Peyer's patch (tissue), 4 donors: ENCODE measurements around the gene ANAPC1.

ENCODE experiments used
- POLR2A ChIP-seq, 2 donors: fragments of 450-650 bp; IDR thresholded peaks; one replicate each; pipeline ENCODE4 v1.5.1; 2017; ENCODE audit warnings: antibody characterized with exemption in 2 of 2, mild to moderate bottlenecking in 2 of 2, moderate library complexity in 2 of 2
- TF ChIP-seq, protein P1 (sequence below), 6 experiments: fragments of 450-650 bp in 4 of 6; fragments of 200-600 bp in 2 of 6; sonication (generic) in 1 of 6; IDR thresholded peaks; one replicate each; pipeline ENCODE4 v1.5.1; 2017 to 2019; ENCODE audit warnings: antibody characterized with exemption in 6 of 6, mild to moderate bottlenecking in 3 of 6, moderate library complexity in 1 of 6

GRCh38 chr2:111919365-111919764 lies 35.4 kb upstream of the ANAPC1 start:
- TF ChIP-seq, protein P1, sequence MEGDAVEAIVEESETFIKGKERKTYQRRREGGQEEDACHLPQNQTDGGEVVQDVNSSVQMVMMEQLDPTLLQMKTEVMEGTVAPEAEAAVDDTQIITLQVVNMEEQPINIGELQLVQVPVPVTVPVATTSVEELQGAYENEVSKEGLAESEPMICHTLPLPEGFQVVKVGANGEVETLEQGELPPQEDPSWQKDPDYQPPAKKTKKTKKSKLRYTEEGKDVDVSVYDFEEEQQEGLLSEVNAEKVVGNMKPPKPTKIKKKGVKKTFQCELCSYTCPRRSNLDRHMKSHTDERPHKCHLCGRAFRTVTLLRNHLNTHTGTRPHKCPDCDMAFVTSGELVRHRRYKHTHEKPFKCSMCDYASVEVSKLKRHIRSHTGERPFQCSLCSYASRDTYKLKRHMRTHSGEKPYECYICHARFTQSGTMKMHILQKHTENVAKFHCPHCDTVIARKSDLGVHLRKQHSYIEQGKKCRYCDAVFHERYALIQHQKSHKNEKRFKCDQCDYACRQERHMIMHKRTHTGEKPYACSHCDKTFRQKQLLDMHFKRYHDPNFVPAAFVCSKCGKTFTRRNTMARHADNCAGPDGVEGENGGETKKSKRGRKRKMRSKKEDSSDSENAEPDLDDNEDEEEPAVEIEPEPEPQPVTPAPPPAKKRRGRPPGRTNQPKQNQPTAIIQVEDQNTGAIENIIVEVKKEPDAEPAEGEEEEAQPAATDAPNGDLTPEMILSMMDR (IDR thresholded peaks at IDR 0.05): no peak
- TF ChIP-seq POLR2A (IDR thresholded peaks at IDR 0.05): no peak
